Neutrophil (primary cell): Measurements from ENCODE around the gene ROR2.

Experiments
- H3K27ac ChIP-seq: fragments of 200-600 bp; sonication (generic); 2 replicates; pipeline ENCODE4 v1.5.1; 2016; ENCODE audit warnings: mild to moderate bottlenecking, moderate library complexity
- H3K27me3 ChIP-seq: fragments of 200-600 bp; sonication (generic); 2 replicates; pipeline ENCODE4 v1.6.0; 2016; ENCODE audit warnings: mild to moderate bottlenecking
- H3K36me3 ChIP-seq: fragments of 200-600 bp; sonication (generic); 2 replicates; pipeline ENCODE4 v1.5.1; 2017
- H3K4me1 ChIP-seq, 2 experiments: fragments of 200-600 bp in 1 of 2; sonication (generic) in 1 of 2; 1 replicate in 1 of 2; 2 replicates in 1 of 2; pipeline versions ENCODE4 v1.5.1 to v1.6.1; 2013 to 2016; ENCODE audit warnings: low read depth in 1 of 2, low read length in 1 of 2, mild to moderate bottlenecking in 1 of 2, moderate library complexity in 1 of 2; ENCODE audit not compliant: control insufficient read depth in 1 of 2, insufficient read depth in 1 of 2
- H3K4me3 ChIP-seq, 2 experiments: fragments of 200-600 bp in 1 of 2; sonication (generic) in 1 of 2; 1 replicate in 1 of 2; 2 replicates in 1 of 2; pipeline ENCODE4 v1.5.1; 2013 to 2016; ENCODE audit warnings: low read depth in 1 of 2, low read length in 1 of 2, mild to moderate bottlenecking in 1 of 2, moderate library complexity in 1 of 2
- H3K9me3 ChIP-seq: fragments of 200-600 bp; sonication (generic); 2 replicates; pipeline ENCODE4 v1.5.1; 2016
- CTCF ChIP-seq: fragments of 200-600 bp; sonication (generic); IDR thresholded peaks from 2 replicates; pipeline ENCODE4 v1.5.1; 2016; ENCODE audit warnings: antibody characterized with exemption

ROR2 gene

GRCh38 chr9:91943478-91944470, 6.3 kb downstream of the ROR2 start:
- Histone ChIP-seq H3K36me3 (no peaks in the 10 kb centered on the region), H3K27ac (no peak overlapping the region), H3K9me3 (no peaks in the 10 kb centered on the region), H3K4me3 (no peak overlapping the region), H3K27me3 (peaks cover 73% of the 10 kb centered on the region), H3K4me1 (no peaks in the 10 kb centered on the region)
- no peak for TF ChIP-seq CTCF

GRCh38 chr9:91942201-91942600, 7.8 kb downstream of the ROR2 start:
- Histone ChIP-seq H3K36me3 (no peaks in the 10 kb centered on the region), H3K27me3 (peaks cover 62% of the 10 kb centered on the region), H3K4me1 (no peaks in the 10 kb centered on the region), H3K9me3 (no peaks in the 10 kb centered on the region), H3K27ac (no peak overlapping the region), H3K4me3 (no peak overlapping the region)
- TF ChIP-seq CTCF: no peak

GRCh38 chr9:91939978-91940377, 10.1 kb downstream of the ROR2 start:
- no peaks in the 10 kb centered on the region for H3K4me1 ChIP-seq
- peaks cover 40% of the 10 kb centered on the region for H3K27me3 ChIP-seq
- H3K9me3 ChIP-seq: no peaks in the 10 kb centered on the region
- H3K4me3 ChIP-seq: no peak overlapping the region
- no peak overlapping the region for H3K27ac ChIP-seq
- TF ChIP-seq CTCF: no peak
- H3K36me3 ChIP-seq: no peaks in the 10 kb centered on the region

GRCh38 chr9:91937727-91938126, 12.3 kb downstream of the ROR2 start:
- Histone ChIP-seq H3K27me3 (peaks cover 18% of the 10 kb centered on the region), H3K4me1 (no peaks in the 10 kb centered on the region), H3K4me3 (no peak overlapping the region), H3K9me3 (no peaks in the 10 kb centered on the region), H3K36me3 (no peaks in the 10 kb centered on the region), H3K27ac (no peak overlapping the region)
- TF ChIP-seq CTCF: no peak

GRCh38 chr9:91937056-91937455, 13.0 kb downstream of the ROR2 start:
- no peaks in the 10 kb centered on the region for H3K4me1 ChIP-seq
- H3K27ac ChIP-seq: no peak overlapping the region
- H3K27me3 ChIP-seq: peaks cover 12% of the 10 kb centered on the region
- no peaks in the 10 kb centered on the region for H3K9me3 ChIP-seq
- H3K4me3 ChIP-seq: no peak overlapping the region
- TF ChIP-seq CTCF: no peak
- H3K36me3 ChIP-seq: no peaks in the 10 kb centered on the region
